Choroid plexus epithelial cell (primary cell): ENCODE measurements around the gene CARD11.

ENCODE experiments used
- DNase-seq: peaks from one replicate; pipeline ENCODE4 v3.0.0-alpha.2; 2010; ENCODE audit warnings: low read depth
- H3K4me3 ChIP-seq: 2 replicates; pipeline ENCODE4 v1.5.1; 2011; ENCODE audit warnings: low read depth, mild to moderate bottlenecking, control low read depth, low read length, moderate library complexity
- CTCF ChIP-seq: conservative IDR thresholded peaks from 2 replicates; pipeline ENCODE4 v1.5.1; 2011; ENCODE audit warnings: low read depth, mild to moderate bottlenecking, control low read depth, inconsistent platforms, low read length, moderate library complexity

The CARD11 gene

DNA sequence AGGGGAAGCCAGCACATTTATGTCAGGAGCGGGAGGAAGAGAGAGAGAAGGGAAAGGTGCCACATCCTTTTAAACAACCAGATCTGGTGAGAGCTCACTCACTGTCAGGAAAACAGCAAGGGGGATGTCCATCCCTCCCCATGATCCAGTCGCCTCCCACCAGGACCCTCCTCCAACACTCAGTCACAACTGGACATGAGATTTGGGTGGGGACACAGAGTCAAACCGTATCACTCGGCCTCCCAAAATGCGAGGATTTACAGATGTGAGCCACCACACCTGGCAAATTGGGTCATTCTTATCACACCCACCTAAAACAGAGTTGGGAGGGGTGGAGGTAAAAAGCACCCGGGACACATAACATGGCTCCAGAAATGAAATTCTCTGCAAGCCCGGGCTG, 41.0 kb downstream of the CARD11 start:
- no peak for DNase-seq
- TF ChIP-seq CTCF: no peak

DNA sequence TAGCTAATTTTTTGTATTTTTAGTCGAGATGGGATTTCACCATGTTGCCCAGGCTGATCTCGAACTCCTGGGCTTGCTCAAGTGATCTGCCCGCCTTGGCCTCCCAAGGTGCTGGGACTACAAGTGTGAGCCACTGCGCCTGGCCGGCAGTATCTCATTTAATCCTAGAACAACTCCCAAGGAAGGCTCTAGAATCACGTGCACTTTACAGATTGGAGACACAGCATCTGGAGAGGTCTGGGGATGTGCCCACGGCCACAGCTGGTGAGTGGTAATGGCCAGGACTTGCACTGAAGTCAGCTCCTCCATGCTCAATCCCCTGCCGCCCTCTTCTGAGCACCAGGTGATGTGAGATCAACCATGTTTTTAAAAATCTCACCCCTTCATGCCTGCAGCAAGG, 43.1 kb downstream of the CARD11 start:
- no peak overlapping the region for H3K4me3 ChIP-seq
- no peak for DNase-seq
- no peak for TF ChIP-seq CTCF

More for the DNA sequence above, 41.0 kb downstream of the CARD11 start:
- no peak overlapping the region for H3K4me3 ChIP-seq

GRCh38 chr7:2999078-2999500, 44.6 kb downstream of the CARD11 start:
- no peak for DNase-seq
- H3K4me3 ChIP-seq: no peak overlapping the region
- no peak for TF ChIP-seq CTCF

GRCh38 chr7:2997014-2997413, 46.7 kb downstream of the CARD11 start:
- DNase-seq: no peak
- no peak overlapping the region for H3K4me3 ChIP-seq
- TF ChIP-seq CTCF: no peak

DNA sequence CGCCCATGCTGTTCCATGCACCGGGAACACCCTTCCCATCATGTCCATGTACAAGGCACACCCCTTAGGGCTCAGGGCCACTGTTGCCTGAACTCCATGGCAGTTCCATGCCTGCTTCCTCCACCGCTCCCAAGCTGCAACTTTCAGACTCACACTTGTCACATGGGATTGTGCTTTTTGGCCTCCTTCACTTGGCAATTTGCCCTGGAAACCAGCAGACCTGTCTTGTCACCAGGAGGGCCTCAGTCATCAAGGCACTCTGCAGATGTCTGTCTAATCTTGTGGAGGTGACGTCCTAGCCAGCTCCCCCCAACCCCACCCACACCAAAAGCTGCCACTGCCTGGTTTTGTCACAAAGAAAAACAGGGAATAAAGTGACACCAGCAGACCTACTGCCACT, 47.5 kb downstream of the CARD11 start:
- no peak overlapping the region for H3K4me3 ChIP-seq
- DNase-seq: no peak
- TF ChIP-seq CTCF: no peak

GRCh38 chr7:2993868-2994267, 49.8 kb downstream of the CARD11 start:
- H3K4me3 ChIP-seq: no peak overlapping the region
- DNase-seq: no peak
- TF ChIP-seq CTCF: no peak

DNA sequence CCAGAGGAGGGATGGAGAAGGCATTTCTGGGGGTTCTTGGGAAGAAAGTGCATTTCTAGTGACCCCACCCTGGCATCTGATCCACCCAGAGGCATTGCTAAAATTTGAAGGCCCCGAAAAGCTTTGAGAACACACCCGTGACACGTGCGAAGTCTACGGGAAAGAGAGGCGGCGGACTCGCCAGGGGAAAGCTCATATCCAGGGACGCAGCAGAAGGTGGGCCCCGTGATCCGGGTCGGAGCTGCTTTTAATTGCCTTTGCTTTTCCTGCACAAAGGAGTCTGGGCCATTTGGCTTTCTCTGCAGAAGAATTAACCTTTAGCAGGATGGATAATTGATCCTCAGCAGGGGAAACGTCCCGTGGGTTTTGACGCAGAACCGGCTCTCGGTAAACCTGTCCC, 50.3 kb downstream of the CARD11 start:
- no peak for TF ChIP-seq CTCF
- no peak overlapping the region for H3K4me3 ChIP-seq
- no peak for DNase-seq
